ENCODE measurements around the gene SHISA9.

DNA sequence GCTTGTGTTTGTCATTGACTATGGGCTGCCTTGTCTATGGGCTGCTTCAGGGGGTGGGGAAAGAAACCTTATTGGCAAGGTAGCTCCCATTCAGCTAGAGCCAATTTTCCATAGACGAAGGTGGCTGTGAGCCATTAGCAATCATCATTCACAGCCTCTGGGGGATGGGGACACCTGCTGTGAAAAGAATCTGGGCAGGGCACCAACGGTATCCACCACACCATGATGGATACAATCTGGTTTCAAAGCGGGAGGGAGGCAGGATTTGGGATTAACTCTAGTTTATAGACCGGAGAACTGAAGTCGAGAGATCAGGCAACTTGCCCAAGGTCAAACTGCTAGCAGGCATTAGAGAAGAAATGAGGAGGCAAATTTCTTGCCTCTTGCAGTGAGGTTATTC is 182.3 kb downstream of the SHISA9 start:
- TF ChIP-seq YY1 (IDR thresholded peaks at IDR 0.05; ENCODE audit: insufficient read depth, insufficient read length) (no peak), SUZ12 (IDR thresholded peaks at IDR 0.05; ENCODE audit: extremely low read depth, insufficient read depth, insufficient read length) (no peak)
